Fibroblast of the aortic adventitia (primary cell): ENCODE results near the gene ATP1A3. TPM values are rescaled to one million over a fixed set of nuclear protein-coding genes. Genes with fewer than 3 reads are reported as not detected.

Source experiments
- DNase-seq: peaks from one replicate; pipeline ENCODE4 v3.0.0-alpha.2; 2010; ENCODE audit warnings: low read depth
- H3K4me3 ChIP-seq: 2 replicates; pipeline ENCODE4 v1.5.1; 2011; ENCODE audit warnings: low read depth, mild to moderate bottlenecking, control low read depth, low read length, moderate library complexity
- total RNA-seq: library from RNA; depleted of rRNA; stranded (reverse); fragments of >200 nt; gene quantifications from 2 replicates; pipeline ENCODE4 v1.2.3, GENCODE V29; 2012; ENCODE audit warnings: low replicate concordance
- TF ChIP-seq, protein P1 (sequence below): IDR thresholded peaks from 2 replicates; pipeline ENCODE4 v1.5.1; 2011; ENCODE audit warnings: mild to moderate bottlenecking, low read length, control low read depth, inconsistent platforms; ENCODE audit not compliant: insufficient read depth

Gene ATP1A3
- total RNA-seq, 1 donor, result not detected

DNA sequence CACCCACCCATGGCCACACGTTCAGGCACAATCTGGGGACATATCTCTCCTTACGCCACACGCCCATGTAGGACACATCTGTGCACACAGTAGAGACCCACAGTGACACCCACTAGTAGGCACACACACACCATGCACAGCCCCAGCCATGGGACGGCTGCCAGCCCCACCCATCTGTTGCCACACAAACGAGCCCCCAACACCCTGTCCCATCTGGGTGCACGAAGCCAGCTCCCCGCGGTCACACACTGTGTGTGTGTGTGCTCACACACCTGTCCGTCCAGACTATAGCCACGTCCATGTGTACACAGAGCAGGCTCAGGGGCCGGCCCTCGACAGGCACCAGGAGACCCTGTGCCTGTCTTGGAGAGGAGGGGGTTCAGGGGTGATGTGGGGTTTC, 76.4 kb downstream of the ATP1A3 start:
- DNase-seq, result no peak
- TF ChIP-seq, protein P1, sequence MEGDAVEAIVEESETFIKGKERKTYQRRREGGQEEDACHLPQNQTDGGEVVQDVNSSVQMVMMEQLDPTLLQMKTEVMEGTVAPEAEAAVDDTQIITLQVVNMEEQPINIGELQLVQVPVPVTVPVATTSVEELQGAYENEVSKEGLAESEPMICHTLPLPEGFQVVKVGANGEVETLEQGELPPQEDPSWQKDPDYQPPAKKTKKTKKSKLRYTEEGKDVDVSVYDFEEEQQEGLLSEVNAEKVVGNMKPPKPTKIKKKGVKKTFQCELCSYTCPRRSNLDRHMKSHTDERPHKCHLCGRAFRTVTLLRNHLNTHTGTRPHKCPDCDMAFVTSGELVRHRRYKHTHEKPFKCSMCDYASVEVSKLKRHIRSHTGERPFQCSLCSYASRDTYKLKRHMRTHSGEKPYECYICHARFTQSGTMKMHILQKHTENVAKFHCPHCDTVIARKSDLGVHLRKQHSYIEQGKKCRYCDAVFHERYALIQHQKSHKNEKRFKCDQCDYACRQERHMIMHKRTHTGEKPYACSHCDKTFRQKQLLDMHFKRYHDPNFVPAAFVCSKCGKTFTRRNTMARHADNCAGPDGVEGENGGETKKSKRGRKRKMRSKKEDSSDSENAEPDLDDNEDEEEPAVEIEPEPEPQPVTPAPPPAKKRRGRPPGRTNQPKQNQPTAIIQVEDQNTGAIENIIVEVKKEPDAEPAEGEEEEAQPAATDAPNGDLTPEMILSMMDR, result no peak
- no peak overlapping the region for H3K4me3 ChIP-seq

Other genes starting within 250 kb of the ATP1A3 start
- not detected in 2 replicates for gene CEACAM6, start 238.7 kb downstream of the ATP1A3 start, total RNA-seq
- not detected in 2 replicates for gene CEACAM3, start 197.6 kb downstream of the ATP1A3 start, total RNA-seq
- gene LYPD4, start 149.5 kb downstream of the ATP1A3 start, total RNA-seq, result not detected in 2 replicates
- not detected in 2 replicates for gene DMRTC2, start 149.2 kb downstream of the ATP1A3 start, total RNA-seq
- 827 and 1,080 TPM in 2 replicates for gene RPS19, start 134.0 kb downstream of the ATP1A3 start, total RNA-seq
- gene CD79A, start 117.0 kb downstream of the ATP1A3 start, total RNA-seq, result 0.09 TPM in 1 of 2 replicates, not detected in the other
- 26.8 and 57.6 TPM in 2 replicates for gene ARHGEF1, start 111.0 kb downstream of the ATP1A3 start, total RNA-seq
- 0.57 TPM in 1 of 2 replicates, not detected in the other for gene ERFL, start 65.8 kb downstream of the ATP1A3 start, total RNA-seq
- 122 and 201 TPM in 2 replicates for gene RABAC1, start 34.9 kb downstream of the ATP1A3 start, total RNA-seq
- gene GRIK5, start 76.0 kb upstream of the ATP1A3 start, total RNA-seq, result 0.08 and 0.18 TPM in 2 replicates
- 4.7 and 17.2 TPM in 2 replicates for gene ZNF574, start 81.9 kb upstream of the ATP1A3 start, total RNA-seq
- 0.08 and 0.18 TPM in 2 replicates for gene POU2F2, start 138.2 kb upstream of the ATP1A3 start, total RNA-seq
- gene DEDD2, start 223.4 kb upstream of the ATP1A3 start, total RNA-seq, result 11.1 and 13.5 TPM in 2 replicates
- 6.0 and 13.0 TPM in 2 replicates for gene ZNF526, start 226.1 kb upstream of the ATP1A3 start, total RNA-seq
- gene GSK3A, start 248.4 kb upstream of the ATP1A3 start, total RNA-seq, result 3.1 and 18.3 TPM in 2 replicates